Stimulated activated CD8-positive, alpha-beta memory T cell treated with anti-CD3 and anti-CD28 coated beads, Interleukin-15, amount 100 ng/mL, for 24 hours (primary cell): ENCODE data around the gene CNBD2.
"Not testable (repeated sequence)": the region's sequence is repeated elsewhere in the genome, so short reads cannot be mapped to it uniquely, and the experiment has no call there.

ENCODE experiments used
- DNase-seq: peaks from one replicate; pipeline ENCODE4 v3.0.0-alpha.2; 2020; ENCODE audit warnings: low read depth

Gene CNBD2

GRCh38 chr20:36063916-36064657 is 95.7 kb downstream of the CNBD2 start:
- no peak for DNase-seq

GRCh38 chr20:36064658-36065426 is 96.5 kb downstream of the CNBD2 start:
- peak; percentile 96 for DNase-seq

- DNase-seq, result no peak
Observed at GRCh38 chr20:36065427-36065998, 97.1 kb downstream of the CNBD2 start.

GRCh38 chr20:36066777-36067176 is 98.4 kb downstream of the CNBD2 start:
- no peak for DNase-seq

GRCh38 chr20:36068526-36068925 is 100.1 kb downstream of the CNBD2 start:
- DNase-seq, result not testable (repeated sequence)

- DNase-seq, result no peak
Observed at GRCh38 chr20:36070451-36070850, 102.1 kb downstream of the CNBD2 start.

- no peak for DNase-seq
Observed at GRCh38 chr20:36071848-36072247, 103.5 kb downstream of the CNBD2 start.

- no peak for DNase-seq
Observed at GRCh38 chr20:36074983-36075382, 106.6 kb downstream of the CNBD2 start.

GRCh38 chr20:36077762-36078161 is 109.4 kb downstream of the CNBD2 start:
- not testable (repeated sequence) for DNase-seq

GRCh38 chr20:36079486-36079885 is 111.1 kb downstream of the CNBD2 start:
- DNase-seq, result no peak

- not testable (repeated sequence) for DNase-seq
Observed at GRCh38 chr20:36079984-36080383, 111.6 kb downstream of the CNBD2 start.
